Measurements from ENCODE around the gene FAM136A.
"Not testable (repeated sequence)": the region's sequence is repeated elsewhere in the genome, so short reads cannot be mapped to it uniquely, and the experiment has no call there.

Gene FAM136A

GRCh38 chr2:70300771-70301343 lies 1.0 kb downstream of the FAM136A start:
- no peak for DNase-seq (ENCODE audit: low read depth)
- no peak for TF ChIP-seq CTCF (IDR thresholded peaks at IDR 0.05; ENCODE audit: insufficient read depth, low read depth, low read length, missing control alignments)
- H3K4me3 ChIP-seq (ENCODE audit: low read length), result peak overlapping the region; percentile 84

- not testable (repeated sequence) for DNase-seq (ENCODE audit: low read depth)
Measured at GRCh38 chr2:70297828-70298227, 4.0 kb downstream of the FAM136A start.

GRCh38 chr2:70283500-70284191 lies 18.2 kb downstream of the FAM136A start:
- no peak overlapping the region for H3K4me3 ChIP-seq (ENCODE audit: low read length)
- no peak for DNase-seq (ENCODE audit: low read depth)
- TF ChIP-seq CTCF (IDR thresholded peaks at IDR 0.05; ENCODE audit: insufficient read depth, low read depth, low read length, missing control alignments), result no peak

More at GRCh38 chr2:70297828-70298227, 4.0 kb downstream of the FAM136A start:
- not testable (repeated sequence) for H3K4me3 ChIP-seq (ENCODE audit: low read length)

GRCh38 chr2:70282439-70282838 lies 19.4 kb downstream of the FAM136A start:
- no peak overlapping the region for H3K4me3 ChIP-seq (ENCODE audit: low read length)
- no peak for DNase-seq (ENCODE audit: low read depth)
- no peak for TF ChIP-seq CTCF (IDR thresholded peaks at IDR 0.05; ENCODE audit: insufficient read depth, low read depth, low read length, missing control alignments)

- H3K4me3 ChIP-seq (ENCODE audit: low read length), result no peak overlapping the region
- no peak for TF ChIP-seq CTCF (IDR thresholded peaks at IDR 0.05; ENCODE audit: insufficient read depth, low read depth, low read length, missing control alignments)
- DNase-seq (ENCODE audit: low read depth), result no peak
Measured at GRCh38 chr2:70280242-70280798, 21.5 kb downstream of the FAM136A start.

DNA sequence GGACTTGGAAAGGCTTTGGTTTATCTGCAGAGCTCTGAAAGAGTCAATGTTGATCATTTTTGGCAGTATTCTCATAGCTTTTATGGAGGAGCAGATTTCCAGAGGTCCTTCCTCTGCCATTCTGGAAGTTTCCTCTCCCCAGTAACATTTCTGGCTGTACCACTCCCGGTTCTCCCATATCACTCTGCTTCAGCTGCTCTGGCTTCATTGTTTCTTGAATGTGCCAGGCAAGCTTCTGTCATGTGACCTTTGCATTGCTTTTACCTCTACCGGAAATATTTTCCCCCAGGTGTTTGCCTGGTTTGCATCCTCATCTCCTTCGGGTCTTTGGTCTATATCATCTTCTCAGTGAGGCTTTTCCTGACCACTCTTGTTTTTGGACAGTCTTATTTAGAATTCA lies 31.5 kb downstream of the FAM136A start:
- TF ChIP-seq CTCF (IDR thresholded peaks at IDR 0.05; ENCODE audit: insufficient read depth, low read depth, low read length, missing control alignments), result no peak
- no peak for DNase-seq (ENCODE audit: low read depth)

DNA sequence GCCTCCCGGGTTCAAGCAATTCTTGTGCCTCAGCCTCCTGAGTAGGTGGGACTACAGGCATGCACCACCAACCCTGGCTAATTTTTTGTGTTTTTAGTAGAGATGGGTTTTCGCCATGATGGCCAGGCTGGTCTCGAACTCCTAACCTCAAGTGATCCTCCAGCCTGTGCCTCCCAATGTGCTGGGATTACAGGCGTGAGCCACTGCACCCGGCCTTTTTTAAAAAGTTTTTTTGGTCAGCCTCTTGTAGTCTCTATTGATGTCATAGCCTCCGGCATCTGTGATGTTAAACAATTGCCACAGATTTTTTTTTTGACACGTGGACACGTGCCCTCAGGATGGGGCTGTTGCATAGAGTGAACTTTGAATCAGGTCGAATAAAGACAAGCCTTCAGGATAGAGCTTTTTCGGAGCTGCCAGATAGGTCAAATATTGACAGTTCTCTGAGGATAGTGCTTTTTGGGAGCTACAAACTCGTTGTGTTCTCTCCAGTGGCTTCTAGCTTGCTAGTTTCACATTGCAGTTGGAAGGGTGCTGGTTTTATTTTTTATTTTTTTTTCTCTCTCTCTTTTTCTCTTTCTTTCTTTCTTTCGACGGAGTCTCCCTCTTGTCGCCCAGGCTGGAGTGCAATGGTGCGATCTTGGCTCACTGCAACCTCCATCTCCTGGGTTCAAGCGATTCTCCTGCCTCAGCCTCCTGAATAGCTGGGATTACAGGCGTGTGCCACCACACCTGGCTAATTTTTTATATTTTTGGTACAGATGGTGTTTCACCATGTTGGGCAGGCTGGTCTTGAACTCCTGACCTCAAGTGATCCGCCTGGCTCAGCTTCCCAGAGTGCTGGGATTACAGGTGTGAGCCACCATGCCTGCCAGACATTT lies 32.2 kb downstream of the FAM136A start:
- DNase-seq (ENCODE audit: low read depth); H3K4me3 ChIP-seq (ENCODE audit: low read length): not testable (repeated sequence)

More for the DNA sequence above, 31.5 kb downstream of the FAM136A start:
- no peak overlapping the region for H3K4me3 ChIP-seq (ENCODE audit: low read length)

DNA sequence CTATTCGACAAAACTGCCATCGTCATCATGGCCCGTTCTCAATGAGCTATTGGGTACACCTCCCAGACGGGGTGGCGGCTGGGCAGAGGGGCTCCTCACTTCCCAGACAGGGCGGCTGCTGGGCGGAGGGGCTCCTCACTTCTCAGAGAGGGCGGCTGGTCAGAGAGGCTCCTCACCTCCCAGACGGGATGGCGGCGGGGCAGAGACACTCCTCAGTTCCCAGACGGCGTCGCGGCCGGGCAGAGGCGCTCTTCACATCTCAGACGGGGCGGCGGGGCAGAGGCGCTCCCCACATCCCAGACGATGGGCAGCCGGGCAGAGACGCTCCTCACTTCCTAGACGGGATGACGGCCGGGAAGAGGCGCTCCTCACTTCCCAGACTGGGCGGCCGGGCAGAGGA lies 34.9 kb downstream of the FAM136A start:
- not testable (repeated sequence) for DNase-seq (ENCODE audit: low read depth); H3K4me3 ChIP-seq (ENCODE audit: low read length)
